ENCODE data around the gene ADAMTS15. TPM values are rescaled to one million over a fixed set of nuclear protein-coding genes. Genes with fewer than 3 reads are reported as not detected.

The ADAMTS15 gene
- total and polyA plus RNA-seq, 2 donors (not counting 1 experiment from before 2014, with no cell fraction given) = not detected

- DNase-seq = no peak
- no peaks in the 10 kb centered on the region for H3K9me3 Mint-ChIP-seq (ENCODE audit: insufficient read depth)
Measured at GRCh38 chr11:130525307-130525706, 76.9 kb downstream of the ADAMTS15 start.

More at GRCh38 chr11:130525307-130525706, 76.9 kb downstream of the ADAMTS15 start:
- Histone ChIP-seq H2AFZ (ENCODE audit: insufficient read depth, low read depth, low read length, poor library complexity, severe bottlenecking) (no peak overlapping the region), H3K9ac (ENCODE audit: low read length) (no peak overlapping the region), H3K4me2 (replicated peaks; ENCODE audit: low read depth, low read length, poor library complexity, severe bottlenecking) (no peak overlapping the region), H3K27me3 (replicated peaks in 1 of 4; ENCODE audit: control extremely low read depth in 1 of 4, control insufficient read depth in 3 of 4, insufficient read depth in 4 of 4, low read length in 3 of 4) (peaks cover 0 to 2% (median 0%) of the 10 kb centered on the region in 4 experiments), H3K9me3 (ENCODE audit: control extremely low read depth in 1 of 3, control insufficient read depth in 2 of 3, insufficient read depth in 1 of 3, low read length in 2 of 3) (no peaks in the 10 kb centered on the region), H3K4me1 (ENCODE audit: control insufficient read depth in 2 of 2, insufficient read depth in 2 of 2, low read length in 2 of 2) (no peaks in the 10 kb centered on the region), H3K36me3 (replicated peaks in 1 of 2; ENCODE audit: control extremely low read depth in 1 of 2, control insufficient read depth in 1 of 2, extremely low read depth in 1 of 2, insufficient read depth in 2 of 2, low read length in 1 of 2) (no peaks in the 10 kb centered on the region), H4K20me1 (ENCODE audit: control insufficient read depth, insufficient read depth, low read length, poor library complexity, severe bottlenecking) (no peaks in the 10 kb centered on the region), H3K27ac (ENCODE audit: low read length in 2 of 2) (no peak overlapping the region), H3K4me3 (ENCODE audit: control extremely low read depth in 1 of 5, extremely low read depth in 1 of 5, insufficient read depth in 1 of 5, low read depth in 2 of 5, low read length in 4 of 5) (no peak overlapping the region), H3K79me2 (ENCODE audit: control insufficient read depth, insufficient read depth, low read length) (no peaks in the 10 kb centered on the region)
- no peaks in the 10 kb centered on the region for H3K4me1 Mint-ChIP-seq
- intact Hi-C loops (cut with micrococcal nuclease) = no loop called here
- TF ChIP-seq EZH2 (IDR thresholded peaks at IDR 0.05; ENCODE audit: borderline replicate concordance, insufficient read depth, low read depth, low read length, poor library complexity, severe bottlenecking) = no peak
- TF ChIP-seq CTCF (IDR thresholded peaks at IDR 0.05) = no peak
- H3K4me3 Mint-ChIP-seq = no peak overlapping the region
- CTCF ChIA-PET = no interaction called here
- POLR2A ChIA-PET = no interaction called here
- H3K27ac Mint-ChIP-seq = no peak overlapping the region
- peaks cover 13% of the 10 kb centered on the region for H3K27me3 Mint-ChIP-seq
- WGBS (ENCODE audit: insufficient coverage) = 78% methylated on average over 5 of the region's 6 CpGs
- ATAC-seq (ENCODE audit: low read depth) = no peak

Other genes with a start within 250 kb of the ADAMTS15 start
- gene ZBTB44, start 133.7 kb upstream of the ADAMTS15 start, total RNA-seq = 89.4 and 102 TPM in 2 replicates
- 23.3 and 27.4 TPM in 2 replicates for gene ZBTB44, start 133.7 kb upstream of the ADAMTS15 start, polyA plus RNA-seq
- not detected in 2 replicates for gene ADAMTS8, start 20.0 kb upstream of the ADAMTS15 start, total RNA-seq
- not detected in 2 replicates for gene ADAMTS8, start 20.0 kb upstream of the ADAMTS15 start, polyA plus RNA-seq

Measured in B cell (primary cell).